GM10266 (cell line): ENCODE results near the gene FDXACB1.

ENCODE experiments used
- DNase-seq: peaks from one replicate; pipeline ENCODE4 v3.0.0; 2012; ENCODE audit errors: extremely low spot score
- CTCF ChIP-seq: IDR thresholded peaks from 2 replicates; pipeline ENCODE4 v1.5.1; 2012; ENCODE audit warnings: mild to moderate bottlenecking, low read depth; ENCODE audit not compliant: control insufficient read depth, insufficient read depth; ENCODE audit errors: missing control alignments

The FDXACB1 gene

GRCh38 chr11:111871693-111872161, 7.2 kb downstream of the FDXACB1 start:
- no peak for DNase-seq
- no peak for TF ChIP-seq CTCF

- DNase-seq: peak; percentile 88
- no peak for TF ChIP-seq CTCF
Measured at GRCh38 chr11:111870886-111871692, 7.9 kb downstream of the FDXACB1 start, which contains the start of gene ALG9. TSS of gene ALG9 (minus strand) at chr11:111871581. CDS start at chr11:111871482, 99 bp downstream.

- DNase-seq: no peak
- no peak for TF ChIP-seq CTCF
Measured at GRCh38 chr11:111870522-111870885, 8.5 kb downstream of the FDXACB1 start.

GRCh38 chr11:111870113-111870512, 8.9 kb downstream of the FDXACB1 start:
- no peak for DNase-seq
- no peak for TF ChIP-seq CTCF

GRCh38 chr11:111860257-111860656, 18.7 kb downstream of the FDXACB1 start:
- no peak for TF ChIP-seq CTCF
- no peak for DNase-seq

- no peak for TF ChIP-seq CTCF
- DNase-seq: no peak
Measured at GRCh38 chr11:111855506-111855905, 23.5 kb downstream of the FDXACB1 start.

- TF ChIP-seq CTCF: no peak
- no peak for DNase-seq
Measured at GRCh38 chr11:111852103-111852502, 26.9 kb downstream of the FDXACB1 start.
